Right renal pelvis (tissue), 4 donors: ENCODE data around the gene HRH2. TPM values are rescaled to one million over a fixed set of nuclear protein-coding genes. Genes with fewer than 3 reads are reported as not detected.
"Not testable (repeated sequence)": the region's sequence is repeated elsewhere in the genome, so short reads cannot be mapped to it uniquely, and the experiment has no call there.

Source experiments
- DNase-seq, 4 donors: peaks; one replicate each; pipeline ENCODE4 v3.0.0-alpha.2; 2013; ENCODE audit warnings: low read depth in 4 of 4, low spot score in 3 of 4, missing footprints in 1 of 4
- polyA plus RNA-seq, 4 donors: library from polyadenylated mRNA; unstranded; fragments of 120-200 nt; gene quantifications; one replicate each; pipeline ENCODE4 v1.2.1, GENCODE V29; 2013; ENCODE audit not compliant: insufficient read length in 4 of 4

Gene HRH2
- polyA plus RNA-seq, 4 donors, result 2.5 to 4.0 (median 2.8) TPM

DNA sequence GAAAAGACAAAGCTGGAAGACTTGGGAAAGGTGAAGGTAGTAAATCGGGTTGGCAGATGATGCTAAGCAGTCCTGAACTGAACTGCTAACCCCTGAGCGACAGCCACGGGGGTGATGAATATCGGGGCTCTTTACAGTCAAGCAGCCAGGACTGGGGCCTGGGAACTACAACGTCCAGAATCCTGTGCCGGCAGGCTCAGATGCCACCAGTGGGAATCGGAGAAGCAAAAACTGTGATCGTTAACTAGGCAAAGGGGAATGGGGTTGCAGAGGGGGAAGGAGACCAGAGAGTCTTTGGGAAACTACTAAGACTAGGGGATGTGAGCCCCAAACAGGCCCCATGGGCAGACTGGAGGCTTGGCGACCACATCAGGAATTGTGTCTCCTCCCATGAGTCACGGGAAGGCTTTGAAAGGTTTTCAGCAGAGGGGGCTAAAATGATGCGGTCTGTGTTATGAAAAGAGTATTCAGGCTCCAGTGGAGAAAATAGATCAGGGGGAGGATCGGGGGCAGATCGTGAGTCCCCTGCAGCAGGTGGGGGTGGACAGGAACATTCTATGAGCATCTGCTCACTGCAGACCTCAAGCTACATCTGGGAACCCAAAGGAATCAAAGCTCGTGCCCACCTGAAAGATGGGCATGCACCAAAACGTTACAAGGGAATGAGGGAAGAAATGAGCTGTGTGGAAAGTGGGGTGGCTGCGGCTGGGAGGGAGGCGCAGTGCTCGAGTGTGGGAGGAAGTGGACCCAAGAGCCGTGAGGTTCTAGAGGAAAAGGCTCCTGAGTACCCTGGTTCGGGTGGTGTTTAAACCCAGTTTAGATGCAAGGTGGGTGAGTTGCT, 53.8 kb downstream of the HRH2 start:
- no peak for DNase-seq

DNA sequence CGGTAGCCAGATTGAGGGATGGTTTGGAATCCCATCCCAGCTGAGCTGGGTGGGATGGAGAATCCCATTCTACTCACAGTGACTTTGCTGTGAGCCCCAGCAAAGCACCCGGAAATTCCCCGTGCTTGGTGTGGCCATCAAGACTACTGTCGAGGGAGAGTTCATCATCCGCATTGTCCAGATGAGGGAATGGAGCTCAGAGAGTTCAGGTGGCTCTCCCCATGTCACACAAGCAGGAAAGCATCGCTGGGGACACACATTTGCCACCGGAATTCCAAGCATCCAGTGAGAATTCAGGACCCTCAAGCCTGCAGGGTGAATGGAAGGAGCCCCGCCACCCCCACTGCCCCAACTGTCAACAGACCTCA, 54.4 kb downstream of the HRH2 start:
- no peak for DNase-seq

GRCh38 chr5:175712681-175713085, 54.8 kb downstream of the HRH2 start:
- no peak for DNase-seq

GRCh38 chr5:175713930-175714329, 56.1 kb downstream of the HRH2 start:
- no peak for DNase-seq

- no peak for DNase-seq
Observed at GRCh38 chr5:175714479-175715085, 56.7 kb downstream of the HRH2 start.

DNA sequence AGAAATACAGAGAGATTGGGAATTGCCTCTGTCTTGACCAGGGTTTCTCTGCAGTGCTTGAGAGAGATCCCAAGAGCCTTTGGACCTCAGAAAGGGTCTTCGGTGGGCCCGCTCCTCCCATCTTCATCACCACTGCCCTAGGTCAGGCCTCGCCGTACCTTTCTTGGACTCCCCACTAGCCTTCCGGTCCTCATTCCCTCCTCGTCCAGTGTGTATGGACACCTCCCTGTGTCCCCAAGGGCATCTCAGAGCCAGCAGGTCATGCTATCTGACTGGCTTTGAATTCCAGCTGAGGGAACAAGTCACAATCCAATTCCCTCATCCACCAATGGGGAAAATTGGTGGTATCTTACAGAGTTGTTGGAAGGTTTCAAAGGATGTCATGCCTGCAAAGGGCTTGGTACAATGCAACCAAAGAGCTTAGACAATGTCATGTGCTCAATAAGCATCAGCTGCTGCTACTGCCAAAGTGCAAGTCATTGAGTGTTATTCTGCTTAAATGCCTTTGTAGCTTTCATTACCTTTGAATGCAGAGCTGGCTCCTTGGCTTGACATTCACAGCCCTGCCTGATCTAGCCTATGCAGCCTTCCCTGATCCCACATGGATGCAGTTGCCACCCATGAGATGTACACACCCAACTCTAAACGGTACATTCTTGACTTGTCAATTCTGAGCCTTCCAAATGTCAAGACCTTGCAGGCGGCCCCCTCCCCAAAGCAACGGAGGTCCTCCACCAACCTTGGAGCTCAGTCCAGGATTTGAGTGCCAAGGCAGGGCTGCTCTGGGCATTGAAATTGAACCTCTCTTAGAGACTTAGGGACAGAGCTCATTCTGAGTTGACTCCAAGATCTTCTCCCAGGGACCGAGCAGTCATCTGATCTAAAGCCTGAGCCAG, 58.0 kb downstream of the HRH2 start:
- DNase-seq, result no peak

GRCh38 chr5:175717837-175718236, 60.0 kb downstream of the HRH2 start:
- no peak for DNase-seq

DNA sequence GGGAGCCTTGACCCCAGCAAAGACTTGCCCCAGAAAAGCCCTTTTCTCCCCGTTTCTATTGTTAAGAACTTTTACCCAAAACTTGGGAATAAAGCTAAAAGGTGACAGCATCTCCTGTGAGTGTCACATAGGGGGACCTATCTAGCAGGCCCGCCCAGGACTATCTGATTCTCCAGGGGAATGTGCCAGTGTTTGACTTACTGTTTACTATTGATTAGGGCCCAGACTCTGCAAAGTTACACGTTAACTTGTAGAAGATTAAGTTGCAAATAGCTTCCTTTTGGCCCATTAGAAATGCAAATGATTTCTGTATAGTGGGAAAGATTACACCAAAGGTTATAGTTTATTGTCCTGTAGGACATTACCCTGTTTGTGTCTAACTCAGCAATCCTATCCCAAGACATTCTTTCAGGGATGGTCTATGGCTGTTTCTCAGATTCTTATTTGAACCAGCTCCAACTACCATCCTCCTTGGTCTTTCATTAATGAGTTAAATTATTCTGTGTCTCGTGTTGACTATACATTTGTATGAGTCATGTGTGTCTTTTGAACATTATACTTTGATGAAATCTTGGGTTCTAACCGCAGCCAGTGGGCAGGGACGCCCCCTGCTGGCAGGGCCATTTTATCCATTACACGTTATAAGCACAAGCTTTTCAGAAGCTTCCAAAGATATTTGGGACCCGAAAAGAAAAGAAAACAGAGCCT, 60.7 kb downstream of the HRH2 start:
- no peak for DNase-seq

GRCh38 chr5:175719109-175719432, 61.2 kb downstream of the HRH2 start:
- not testable (repeated sequence) for DNase-seq

DNA sequence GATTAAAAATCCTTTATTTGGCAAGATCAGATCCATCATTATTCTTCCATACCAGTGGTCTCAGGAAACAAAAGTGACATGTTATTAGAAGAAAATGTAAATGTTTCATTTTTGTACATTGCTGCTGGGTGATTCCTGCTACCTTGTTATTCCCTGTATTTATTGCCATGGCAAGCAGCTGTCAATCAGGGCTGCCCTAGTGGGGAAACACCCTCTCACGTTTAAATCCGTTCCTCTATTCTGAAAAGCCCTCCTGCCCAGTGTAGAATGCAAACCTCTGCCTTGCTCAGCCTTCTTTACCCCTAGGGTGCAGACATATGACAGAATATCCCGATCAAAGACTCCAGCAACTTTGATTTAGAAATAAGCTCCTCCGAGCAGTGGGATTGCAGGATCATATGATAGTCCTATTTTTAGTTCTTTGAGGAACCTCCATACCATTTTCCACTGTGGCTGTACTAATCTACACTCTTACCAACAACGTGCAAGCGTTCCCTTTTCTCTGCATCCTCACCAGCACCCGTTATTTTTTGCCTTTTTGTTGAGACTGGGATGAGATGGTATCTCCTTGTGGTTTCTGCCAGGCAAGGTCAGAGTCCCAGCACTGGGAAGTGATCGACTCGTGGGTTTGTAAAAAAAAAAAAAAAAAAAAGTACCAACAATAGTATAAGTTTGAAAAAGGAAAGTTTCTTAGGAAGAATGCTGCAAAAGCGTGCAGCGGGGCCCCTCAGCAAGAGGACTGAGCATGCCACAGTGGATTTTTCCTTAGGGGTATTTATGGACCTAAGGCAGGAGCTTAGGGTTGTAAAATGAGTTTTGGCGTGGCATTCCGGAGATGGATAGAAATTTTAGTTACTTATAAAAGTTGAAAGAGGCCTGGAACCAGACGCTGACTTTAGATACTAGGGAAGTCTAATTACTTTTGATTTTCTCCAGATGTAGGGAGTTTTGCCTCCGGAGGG, 66.7 kb downstream of the HRH2 start:
- DNase-seq, result no peak

- DNase-seq, result no peak
Observed at GRCh38 chr5:175728316-175728715, 70.4 kb downstream of the HRH2 start.

DNA sequence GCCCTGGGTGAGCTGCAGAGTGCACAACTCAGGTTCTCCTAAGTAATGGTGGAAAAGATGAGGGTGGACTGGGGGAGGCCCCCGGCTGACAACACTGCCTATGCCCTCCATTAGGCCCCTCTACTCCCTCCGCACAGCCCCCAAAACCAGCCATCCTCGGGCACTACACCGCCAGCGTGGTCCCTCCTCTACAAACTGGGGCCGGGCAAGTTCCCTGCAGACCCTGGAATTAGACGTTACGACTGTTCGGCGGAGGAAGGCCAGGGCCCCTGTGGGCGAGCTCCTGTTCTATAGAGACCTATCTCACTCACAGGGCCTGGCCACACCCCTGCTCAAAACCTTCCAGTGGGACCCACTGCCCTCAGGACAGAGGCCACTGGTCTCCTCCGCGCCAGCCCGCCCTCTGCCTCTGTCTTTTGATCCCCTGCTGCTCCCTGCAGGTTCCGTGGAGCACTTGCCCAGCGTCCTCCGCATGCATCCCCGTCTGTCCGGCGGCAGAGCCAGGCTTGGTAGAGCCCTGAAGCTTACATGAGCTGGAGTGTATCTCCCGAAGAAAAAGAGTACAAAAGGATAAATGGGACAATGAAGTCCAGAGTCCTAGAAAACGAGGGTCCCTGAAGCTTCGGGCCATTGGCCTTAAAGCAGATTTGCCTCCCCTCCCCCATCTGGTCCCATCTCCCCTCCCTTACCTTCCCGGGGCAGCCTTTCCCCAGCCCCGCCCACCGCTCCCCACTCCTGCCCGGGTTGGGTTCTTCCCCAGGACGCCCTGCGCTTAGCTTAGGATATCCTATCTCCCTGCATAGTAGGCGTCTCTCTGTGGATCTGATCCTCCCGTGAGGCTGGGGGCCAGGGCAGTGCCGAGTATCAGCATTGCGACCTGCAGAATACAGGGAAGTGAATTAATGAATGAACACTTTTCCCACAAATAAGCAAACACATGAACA, 71.3 kb downstream of the HRH2 start:
- no peak for DNase-seq

GRCh38 chr5:175729829-175730277, 72.0 kb downstream of the HRH2 start:
- peak; percentile 82 to 83 (median 83) for DNase-seq

DNA sequence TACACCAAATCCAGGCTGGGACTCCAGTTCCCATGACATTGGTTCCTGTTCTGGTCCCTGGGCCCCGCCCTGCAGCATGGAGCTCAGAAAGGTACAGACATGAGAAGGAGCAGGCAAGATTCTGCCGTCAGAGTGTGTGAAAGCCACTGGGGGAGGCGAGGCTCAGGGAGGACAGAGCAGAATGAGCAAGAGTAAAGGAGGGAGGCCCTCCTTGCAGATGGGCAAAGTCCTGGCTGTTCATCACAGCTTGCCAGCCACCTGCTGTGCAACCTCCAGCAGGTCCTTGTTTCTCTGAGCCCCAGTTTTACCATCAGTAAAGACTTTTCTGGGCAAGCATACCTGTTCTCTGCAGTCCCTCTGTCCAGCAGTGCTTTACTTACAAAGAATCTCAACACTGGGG, 73.3 kb downstream of the HRH2 start:
- no peak for DNase-seq

DNA sequence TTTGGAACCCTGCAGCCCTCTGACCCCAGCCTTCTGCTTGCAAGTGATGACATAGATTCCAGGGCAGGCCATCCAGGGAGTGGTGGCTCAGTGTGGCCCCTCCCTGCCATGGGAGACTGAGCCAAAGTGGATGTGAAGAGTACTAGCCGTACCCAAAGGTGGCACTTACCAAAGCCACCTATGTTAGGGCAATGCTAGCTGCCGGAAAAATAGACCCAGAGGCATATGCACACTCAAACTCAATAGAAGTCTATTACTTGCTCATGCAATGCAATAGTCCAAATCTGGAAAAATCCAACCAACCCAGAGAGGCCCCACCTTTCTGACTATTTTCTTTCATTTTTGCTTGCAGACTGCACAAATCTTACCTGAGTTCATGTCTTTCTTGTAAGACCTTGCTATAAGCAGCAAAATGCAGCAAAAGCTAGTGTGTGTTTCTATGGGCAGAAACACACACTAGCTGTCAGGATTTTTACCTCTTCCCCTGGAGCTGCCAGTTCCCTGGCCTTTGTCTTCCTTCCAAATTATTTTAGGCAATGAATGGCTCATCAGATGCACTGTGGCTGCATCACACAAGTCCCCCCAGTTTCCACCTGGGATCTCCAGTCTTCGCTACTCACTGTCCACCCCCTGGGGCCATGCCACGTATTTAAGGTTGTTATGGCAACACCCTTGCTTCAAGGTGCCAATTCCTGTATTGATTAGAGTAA, 74.0 kb downstream of the HRH2 start:
- DNase-seq, result no peak

- DNase-seq, result no peak
Observed at GRCh38 chr5:175733017-175733416, 75.1 kb downstream of the HRH2 start.

- DNase-seq, result no peak
Observed at GRCh38 chr5:175734016-175734415, 76.1 kb downstream of the HRH2 start.

DNA sequence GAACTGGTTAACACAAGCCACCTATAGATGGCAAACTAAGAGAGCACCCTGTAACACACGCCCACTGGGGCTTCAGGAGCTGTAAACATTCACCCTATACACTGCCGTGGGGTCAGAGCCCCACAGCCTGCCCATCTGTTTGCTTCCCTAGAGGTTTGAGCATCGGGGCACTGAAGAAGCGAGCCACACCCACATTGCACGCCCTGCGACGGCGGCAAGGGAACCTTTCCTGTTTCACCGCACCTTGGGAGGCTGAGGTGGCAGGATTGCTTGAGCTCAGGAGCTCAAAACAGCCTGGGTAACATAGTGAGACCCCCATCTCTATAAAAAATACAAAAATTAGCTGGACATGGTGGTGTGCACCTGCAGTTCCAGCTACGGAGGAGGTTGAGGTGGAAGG, 76.6 kb downstream of the HRH2 start:
- no peak for DNase-seq
